Naive thymus-derived CD4-positive, alpha-beta T cell (primary cell): ENCODE results near the gene TBC1D1. TPM values are rescaled to one million over a fixed set of nuclear protein-coding genes. Genes with fewer than 3 reads are reported as not detected.
"Not testable (repeated sequence)": the region's sequence is repeated elsewhere in the genome, so short reads cannot be mapped to it uniquely, and the experiment has no call there.

ENCODE experiments used
- ATAC-seq: fragments of 150-1000 bp; cut with Tn5 transposase; 2 replicates; pipeline ENCODE4 v1.10.0; 2021; ENCODE audit warnings: mild to moderate bottlenecking, moderate library complexity
- CTCF ChIA-PET: fragments of 350-600 bp; sonication (Branson Sonifier 250); formaldehyde crosslinking; loops from one replicate; lab custom pipeline; 2021; ENCODE audit warnings: antibody characterized with exemption; lab: Charles Lee
- POLR2A ChIA-PET: fragments of 350-600 bp; sonication (Branson Sonifier 250); formaldehyde crosslinking; loops from one replicate; lab custom pipeline; 2021; ENCODE audit warnings: antibody characterized with exemption, inconsistent platforms; lab: Charles Lee
- DNase-seq, 9 donors: peaks; one replicate each; pipeline versions ENCODE4 v3.0.0 to v3.0.0-alpha.2; 2020 to 2022; ENCODE audit warnings: mixed read lengths in 1 of 9
- H3K27ac ChIP-seq: one replicate; pipeline ENCODE4 v1.7.0; 2013; ENCODE audit warnings: mild to moderate bottlenecking, low read depth, low read length, moderate library complexity
- H3K27me3 ChIP-seq, 2 donors: one replicate each; pipeline ENCODE4 v1.7.0; 2013; ENCODE audit warnings: low read length in 2 of 2, mild to moderate bottlenecking in 2 of 2, moderate library complexity in 2 of 2; ENCODE audit not compliant: control insufficient read depth in 2 of 2, insufficient read depth in 2 of 2
- H3K36me3 ChIP-seq, 3 experiments: 1 replicate in 2 of 3; 2 replicates in 1 of 3; pipeline ENCODE4 v1.7.0; 2013; ENCODE audit warnings: low read length in 3 of 3, mild to moderate bottlenecking in 3 of 3, moderate library complexity in 1 of 3; ENCODE audit not compliant: insufficient read depth in 3 of 3, control insufficient read depth in 2 of 3
- H3K4me1 ChIP-seq, 2 donors: one replicate each; pipeline ENCODE4 v1.7.0; 2013; ENCODE audit warnings: low read length in 2 of 2, mild to moderate bottlenecking in 2 of 2, moderate library complexity in 1 of 2; ENCODE audit not compliant: control insufficient read depth in 2 of 2, insufficient read depth in 2 of 2
- H3K4me3 ChIP-seq: 2 replicates; pipeline ENCODE4 v1.7.0; 2013; ENCODE audit warnings: mild to moderate bottlenecking, low read length
- H3K9me3 ChIP-seq, 3 experiments: 1 replicate in 2 of 3; 2 replicates in 1 of 3; pipeline ENCODE4 v1.7.0; 2013; ENCODE audit warnings: low read length in 3 of 3; ENCODE audit not compliant: control insufficient read depth in 2 of 3
- H3K27ac Mint-ChIP-seq, 9 donors: one replicate each; pipeline ENCODE4 v1.8.0; 2020 to 2022; ENCODE audit warnings: mixed read lengths in 9 of 9, mild to moderate bottlenecking in 8 of 9, moderate library complexity in 5 of 9, inconsistent platforms in 2 of 9
- H3K27me3 Mint-ChIP-seq, 5 donors: one replicate each; pipeline ENCODE4 v1.8.0; 2021 to 2022; ENCODE audit warnings: mixed read lengths in 5 of 5, mild to moderate bottlenecking in 1 of 5
- H3K36me3 Mint-ChIP-seq, 5 donors: one replicate each; pipeline ENCODE4 v1.8.0; 2020 to 2022; ENCODE audit warnings: mixed read lengths in 5 of 5, mild to moderate bottlenecking in 3 of 5, inconsistent platforms in 1 of 5
- H3K4me1 Mint-ChIP-seq, 7 donors: one replicate each; pipeline ENCODE4 v1.8.0; 2020 to 2022; ENCODE audit warnings: mixed read lengths in 7 of 7, mild to moderate bottlenecking in 3 of 7, inconsistent platforms in 1 of 7
- H3K4me3 Mint-ChIP-seq, 10 donors: one replicate each; pipeline ENCODE4 v1.8.0; 2020 to 2022; ENCODE audit warnings: mild to moderate bottlenecking in 10 of 10, mixed read lengths in 10 of 10, moderate library complexity in 6 of 10, inconsistent platforms in 2 of 10
- H3K9me3 Mint-ChIP-seq, 11 donors: one replicate each; pipeline ENCODE4 v1.8.0; 2020 to 2022; ENCODE audit warnings: mixed read lengths in 11 of 11, mild to moderate bottlenecking in 4 of 11, inconsistent platforms in 1 of 11, moderate library complexity in 1 of 11
- intact Hi-C, 2 donors: fragments of 100-400 bp; cut with micrococcal nuclease; formaldehyde crosslinking; loops; one replicate each; pipeline ENCODE4 v1.15.1; 2023
- polyA plus RNA-seq, 2 donors: library from polyadenylated mRNA; unstranded; fragments of 300-500 nt; fragmentation: Illumina TruSeq; gene quantifications; one replicate each; pipeline ENCODE4 v1.2.3, GENCODE V29; 2021
- total RNA-seq, 6 experiments: library from RNA in 5 of 6; stranded (reverse) in 5 of 6; gene quantifications; 1 replicate in 5 of 6; 2 replicates in 1 of 6; pipeline ENCODE4 v1.2.3 and lab custom pipeline; 2021 to 2026

TBC1D1 gene
- total and polyA plus RNA-seq, 7 experiments from 2014 or later = 19.4 to 66.8 (median 46.9) TPM

DNA sequence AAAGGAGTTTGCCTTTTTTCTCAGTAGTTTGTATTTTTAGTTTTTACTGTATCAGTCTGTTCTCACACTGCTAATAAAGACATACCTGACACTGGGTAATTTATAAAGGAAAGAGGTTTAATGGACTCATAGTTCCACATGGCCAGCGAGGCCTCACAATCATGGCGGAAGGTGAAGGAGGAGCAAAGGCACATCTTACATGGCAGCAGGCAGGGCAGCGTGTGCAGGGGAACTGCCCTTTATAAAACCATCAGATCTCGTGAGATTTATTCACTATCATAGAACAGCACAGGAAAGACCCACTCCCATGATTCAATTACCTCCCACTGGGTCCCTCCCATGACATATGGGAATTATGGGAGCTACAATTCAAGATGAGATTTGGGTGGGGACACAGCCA is 130.1 kb downstream of the TBC1D1 start:
- POLR2A ChIA-PET, intact Hi-C loops, DNase-seq, H3K27me3 Mint-ChIP-seq, CTCF ChIA-PET, H3K4me1 ChIP-seq, H3K4me3 ChIP-seq, H3K27me3 ChIP-seq, H3K9me3 ChIP-seq, H3K27ac Mint-ChIP-seq, ATAC-seq, H3K27ac ChIP-seq, H3K4me3 Mint-ChIP-seq, H3K9me3 Mint-ChIP-seq: not testable (repeated sequence)
- H3K36me3 ChIP-seq = peaks cover 0 to 31% (median 0%) of the 10 kb centered on the region in 3 experiments
- Mint-ChIP-seq H3K36me3 (peaks cover 31 to 52% (median 36%) of the 10 kb centered on the region in 5 donors), H3K4me1 (peaks cover 3 to 14% (median 13%) of the 10 kb centered on the region in 7 donors)

DNA sequence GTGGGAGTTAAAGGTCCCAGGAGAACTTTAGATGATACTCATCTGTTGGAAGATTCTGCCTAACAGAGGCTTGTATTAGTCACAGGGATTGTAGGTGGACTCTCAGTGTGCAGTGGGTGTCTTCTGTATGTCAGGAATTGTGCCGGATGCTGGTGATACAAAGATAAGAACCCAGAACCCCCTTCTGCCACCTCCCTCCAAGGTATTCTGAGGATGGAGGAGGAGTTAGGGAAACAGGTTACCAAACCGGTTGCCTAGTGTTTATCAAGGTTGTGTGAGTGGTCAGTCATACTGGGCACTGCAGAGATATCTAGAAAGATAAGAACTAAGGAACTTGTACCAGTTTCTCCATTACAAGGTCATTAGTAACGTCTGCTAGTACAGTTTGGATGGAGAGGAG is 130.9 kb downstream of the TBC1D1 start:
- ATAC-seq (peak; percentile 29), DNase-seq (no peak)
- Histone ChIP-seq H3K36me3 (peaks cover 0 to 23% (median 0%) of the 10 kb centered on the region in 3 experiments), H3K27ac (no peak overlapping the region), H3K9me3 (no peaks in the 10 kb centered on the region), H3K4me3 (no peak overlapping the region), H3K27me3 (no peaks in the 10 kb centered on the region), H3K4me1 (no peaks in the 10 kb centered on the region)
- Mint-ChIP-seq H3K9me3 (peaks cover 0 to 4% (median 0%) of the 10 kb centered on the region in 11 donors), H3K27ac (peak overlapping the region in 2 of 9 donors; percentile 46 to 60), H3K4me3 (no peak overlapping the region), H3K36me3 (peaks cover 27 to 50% (median 31%) of the 10 kb centered on the region in 5 donors), H3K4me1 (peaks cover 3 to 14% (median 13%) of the 10 kb centered on the region in 7 donors), H3K27me3 (no peaks in the 10 kb centered on the region)
- ChIA-PET POLR2A (no interaction called here), CTCF (no interaction called here)
- intact Hi-C loops = no loop called here

DNA sequence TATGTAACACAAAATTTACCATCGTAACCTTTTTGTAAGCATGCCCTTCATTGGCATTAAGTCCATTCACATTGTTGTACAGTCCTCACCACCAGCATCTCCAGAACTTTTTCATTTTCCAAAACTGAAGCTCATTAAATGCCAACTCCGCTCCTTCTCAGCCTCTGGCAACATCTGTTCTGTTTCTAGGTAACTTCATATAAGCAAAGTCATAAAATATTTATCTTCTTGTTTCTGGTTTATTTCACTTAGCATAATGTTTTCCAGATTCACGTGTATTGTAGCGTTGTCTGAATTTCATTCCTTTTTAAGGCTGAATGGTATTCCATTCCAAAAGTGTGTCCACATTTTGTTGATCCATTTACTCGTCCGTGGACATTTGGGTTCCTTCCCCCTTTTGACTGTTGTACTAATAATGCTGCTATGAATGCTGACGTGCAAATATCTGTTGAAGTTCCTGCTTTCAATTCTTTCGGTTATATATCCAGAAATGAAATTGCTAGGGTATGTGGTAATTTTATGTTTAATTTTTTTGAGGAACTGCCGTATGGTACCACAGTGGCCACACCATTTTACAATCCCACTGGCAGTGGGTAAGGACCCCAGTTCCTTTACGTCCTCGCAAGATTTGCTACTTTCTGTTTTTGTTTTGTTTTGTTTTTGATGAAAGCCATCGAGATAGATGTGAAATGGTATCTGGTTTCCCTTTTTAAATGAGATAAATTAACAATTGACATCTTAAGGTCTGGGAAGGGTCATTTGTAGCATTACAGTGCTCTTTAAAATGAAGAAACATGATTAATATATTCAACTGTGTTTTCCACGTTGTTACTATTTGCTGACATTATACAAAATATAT is 132.7 kb downstream of the TBC1D1 start:
- no peaks in the 10 kb centered on the region for H3K4me1 ChIP-seq
- Mint-ChIP-seq H3K4me1 (peaks cover 0 to 14% (median 13%) of the 10 kb centered on the region in 7 donors), H3K27me3 (no peaks in the 10 kb centered on the region), H3K4me3 (peak overlapping the region in 1 of 10 donors; percentile 68), H3K36me3 (peaks cover 24 to 47% (median 32%) of the 10 kb centered on the region in 5 donors), H3K27ac (peak overlapping the region in 2 of 9 donors; percentile 16 to 67), H3K9me3 (peaks cover 0 to 4% (median 0%) of the 10 kb centered on the region in 11 donors)
- CTCF ChIA-PET = interaction anchor here (0.6 kb wide), 1 partner anchor 422 kb away, joined by 4 read pairs; no protein-coding TSS in a partner anchor
- H3K36me3 ChIP-seq = peaks cover 0 to 33% (median 0%) of the 10 kb centered on the region in 3 experiments
- no peaks in the 10 kb centered on the region for H3K27me3 ChIP-seq
- no peak for DNase-seq
- intact Hi-C loops = no loop called here
- no peak overlapping the region for H3K4me3 ChIP-seq
- peak; percentile 71 for ATAC-seq
- H3K27ac ChIP-seq = no peak overlapping the region
- no peaks in the 10 kb centered on the region for H3K9me3 ChIP-seq
- POLR2A ChIA-PET = no interaction called here

DNA sequence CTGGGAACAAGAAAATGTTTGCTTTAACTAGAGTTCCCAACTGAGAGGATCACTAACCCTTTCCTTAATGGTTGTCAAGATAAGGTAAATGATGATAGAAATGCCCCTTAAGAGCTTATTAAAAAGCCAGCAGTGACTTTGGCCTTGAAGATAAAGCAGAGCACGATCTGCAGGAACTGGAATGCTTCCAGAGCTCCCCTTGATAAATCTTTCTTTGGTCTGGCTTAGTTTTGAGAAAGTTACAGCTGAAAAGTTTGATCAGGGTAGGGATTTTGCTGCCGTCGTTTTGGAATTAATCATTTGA is 133.3 kb downstream of the TBC1D1 start:
- ChIA-PET POLR2A (no interaction called here), CTCF (no interaction called here)
- H3K4me3 ChIP-seq = no peak overlapping the region
- H3K27ac ChIP-seq = no peak overlapping the region
- H3K4me3 Mint-ChIP-seq = no peak overlapping the region
- peaks cover 0 to 39% (median 0%) of the 10 kb centered on the region in 3 experiments for H3K36me3 ChIP-seq
- no peaks in the 10 kb centered on the region for H3K9me3 ChIP-seq
- H3K4me1 ChIP-seq = no peaks in the 10 kb centered on the region
- H3K4me1 Mint-ChIP-seq = peaks cover 0 to 14% (median 13%) of the 10 kb centered on the region in 7 donors
- H3K9me3 Mint-ChIP-seq = peaks cover 0 to 4% (median 0%) of the 10 kb centered on the region in 11 donors
- H3K36me3 Mint-ChIP-seq = peaks cover 29 to 52% (median 34%) of the 10 kb centered on the region in 5 donors
- H3K27me3 ChIP-seq = no peaks in the 10 kb centered on the region
- H3K27ac Mint-ChIP-seq = peak overlapping the region in 3 of 9 donors; percentile 14 to 52 (median 46)
- intact Hi-C loops = no loop called here
- no peak for DNase-seq
- no peaks in the 10 kb centered on the region for H3K27me3 Mint-ChIP-seq
- ATAC-seq = no peak

DNA sequence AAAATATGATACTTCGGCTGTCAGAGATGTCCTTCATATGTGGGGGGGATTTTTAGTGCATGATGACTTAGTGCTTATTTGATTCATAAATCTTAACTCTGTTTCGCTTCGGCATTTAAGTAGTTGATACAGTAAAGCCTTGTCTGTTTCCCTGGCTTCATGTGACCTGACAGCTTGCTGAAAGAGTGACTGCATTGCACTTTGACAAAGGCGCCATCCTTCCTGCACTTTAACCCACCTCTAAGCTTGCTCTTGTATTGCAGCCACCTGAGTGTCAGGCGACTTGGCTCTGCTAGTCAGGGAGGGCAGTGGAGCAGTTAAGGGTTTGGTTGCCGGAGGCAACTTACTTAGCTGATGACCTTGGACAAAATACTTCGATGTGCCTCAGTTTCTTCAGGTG is 134.8 kb downstream of the TBC1D1 start:
- no peak for DNase-seq
- Histone ChIP-seq H3K4me1 (no peaks in the 10 kb centered on the region), H3K27me3 (no peaks in the 10 kb centered on the region), H3K36me3 (peaks cover 0 to 42% (median 0%) of the 10 kb centered on the region in 3 experiments), H3K27ac (no peak overlapping the region), H3K9me3 (no peaks in the 10 kb centered on the region), H3K4me3 (no peak overlapping the region)
- H3K4me3 Mint-ChIP-seq = no peak overlapping the region
- peaks cover 0 to 18% (median 13%) of the 10 kb centered on the region in 7 donors for H3K4me1 Mint-ChIP-seq
- H3K27ac Mint-ChIP-seq = peak overlapping the region in 2 of 9 donors; percentile 21 to 25
- H3K27me3 Mint-ChIP-seq = no peaks in the 10 kb centered on the region
- peaks cover 25 to 60% (median 37%) of the 10 kb centered on the region in 5 donors for H3K36me3 Mint-ChIP-seq
- CTCF ChIA-PET = no interaction called here
- intact Hi-C loops = no loop called here
- POLR2A ChIA-PET = no interaction called here
- peaks cover 0 to 4% (median 0%) of the 10 kb centered on the region in 11 donors for H3K9me3 Mint-ChIP-seq
- no peak for ATAC-seq

DNA sequence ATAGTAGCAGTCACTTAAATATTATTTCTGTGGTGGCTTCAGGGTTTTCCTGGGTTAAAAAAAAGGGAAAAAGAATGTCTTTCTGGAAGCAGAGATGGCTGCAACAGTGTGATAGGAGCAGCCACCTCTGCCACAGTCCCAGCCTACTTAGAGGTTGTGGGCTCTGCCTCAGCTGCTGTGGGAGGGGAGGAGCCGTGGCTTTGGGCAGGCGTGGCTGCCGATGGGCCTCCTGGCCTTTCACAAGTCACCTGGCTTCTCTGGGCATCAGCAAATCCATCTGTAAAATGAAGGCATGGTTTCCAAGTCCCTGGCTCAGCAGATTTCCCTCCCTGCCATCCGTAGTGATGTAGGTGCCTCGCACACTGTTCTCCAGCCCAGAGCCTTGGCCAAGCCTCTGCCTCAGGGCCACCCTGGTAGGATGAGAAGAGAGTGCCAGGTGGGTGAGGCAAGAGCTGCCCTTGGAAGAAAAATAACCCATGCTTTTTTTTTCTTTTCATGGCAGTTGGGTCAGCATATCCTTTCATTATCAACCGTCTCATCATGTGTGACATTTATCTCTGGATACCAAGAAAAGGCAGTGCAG is 135.4 kb downstream of the TBC1D1 start:
- Histone ChIP-seq H3K36me3 (peaks cover 0 to 36% (median 0%) of the 10 kb centered on the region in 3 experiments), H3K4me1 (no peaks in the 10 kb centered on the region), H3K9me3 (no peaks in the 10 kb centered on the region), H3K4me3 (no peak overlapping the region), H3K27ac (no peak overlapping the region), H3K27me3 (no peaks in the 10 kb centered on the region)
- Mint-ChIP-seq H3K36me3 (peaks cover 20 to 54% (median 31%) of the 10 kb centered on the region in 5 donors), H3K27ac (peak overlapping the region in 1 of 9 donors; percentile 20), H3K4me1 (peaks cover 0 to 18% (median 13%) of the 10 kb centered on the region in 7 donors), H3K4me3 (no peak overlapping the region), H3K27me3 (no peaks in the 10 kb centered on the region), H3K9me3 (no peaks in the 10 kb centered on the region)
- no peak for ATAC-seq
- ChIA-PET CTCF (interaction anchor here (0.7 kb wide), 1 partner anchor 235 kb away, joined by 3 read pairs; no protein-coding TSS in a partner anchor), POLR2A (no interaction called here)
- intact Hi-C loops = no loop called here
- DNase-seq = no peak
